Activated T-cell treated with anti-CD3 and anti-CD28 coated beads for 1 hour (primary cell): Measurements from ENCODE around the gene MYDGF.
"Not testable (repeated sequence)": the region's sequence is repeated elsewhere in the genome, so short reads cannot be mapped to it uniquely, and the experiment has no call there.

ENCODE experiments used
- DNase-seq: peaks from one replicate; pipeline ENCODE4 v3.0.0-alpha.2; 2020; ENCODE audit warnings: low read depth

Gene MYDGF

GRCh38 chr19:4669723-4670480, at the start of gene MYDGF:
Gene MYDGF, minus strand, starts transcription at chr19:4670342. Its CDS starts 8 bp downstream, at chr19:4670334.
- DNase-seq = peak; percentile 90

DNA sequence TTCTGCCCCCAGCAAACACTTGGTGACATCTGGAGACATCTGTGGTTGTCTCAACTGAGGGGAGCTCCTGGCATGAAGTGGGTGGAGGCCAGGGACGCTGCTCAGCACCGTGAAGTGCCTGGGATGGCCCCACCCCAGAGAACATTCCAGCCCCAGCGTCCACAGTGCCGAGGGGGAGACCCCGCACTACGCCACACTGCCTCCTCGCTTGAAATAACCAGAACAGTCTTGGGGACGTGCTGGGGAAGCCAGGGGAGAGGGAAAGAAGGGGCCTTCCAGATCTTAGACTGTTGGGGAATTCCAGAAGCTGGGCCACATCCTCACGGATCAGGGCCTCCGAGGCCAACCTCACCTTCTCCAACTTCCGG, 49.3 kb upstream of the MYDGF start:
- no peak for DNase-seq

DNA sequence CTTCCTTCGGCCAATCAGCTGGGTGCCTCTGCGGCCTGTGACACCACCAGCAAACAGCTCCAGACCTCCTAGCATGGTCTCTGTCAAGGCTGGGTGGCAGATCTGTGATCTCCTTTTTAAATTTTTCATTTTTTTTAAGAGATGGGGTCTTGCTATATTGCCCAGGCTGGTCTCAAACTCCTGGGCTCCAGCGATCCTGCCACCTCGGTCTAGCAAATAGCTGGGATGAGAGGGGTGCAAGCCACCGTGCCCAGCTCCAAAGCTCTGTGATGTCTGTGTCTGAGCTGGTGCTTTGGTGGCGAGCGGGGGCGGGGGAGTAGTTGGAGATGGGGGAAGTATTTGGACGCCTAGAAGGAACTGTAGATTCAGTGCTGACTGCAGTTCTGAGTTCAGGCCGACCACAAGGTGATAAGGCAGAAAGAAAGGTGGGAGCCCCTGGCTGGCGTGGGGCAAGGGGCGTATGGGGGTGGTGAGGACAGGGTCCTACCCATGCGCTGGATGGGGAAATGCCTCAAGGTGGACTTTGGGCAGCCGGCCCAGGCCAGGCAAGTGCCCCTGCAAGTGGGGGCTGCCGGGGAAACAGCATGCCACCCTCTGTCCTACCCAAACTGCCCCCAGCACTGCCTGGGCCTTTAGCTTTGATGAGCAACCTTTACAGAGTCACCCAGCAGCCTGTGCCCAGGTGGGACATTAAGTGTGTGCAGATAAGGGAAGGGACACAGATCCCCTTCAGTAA, 48.0 kb upstream of the MYDGF start:
- no peak for DNase-seq

DNA sequence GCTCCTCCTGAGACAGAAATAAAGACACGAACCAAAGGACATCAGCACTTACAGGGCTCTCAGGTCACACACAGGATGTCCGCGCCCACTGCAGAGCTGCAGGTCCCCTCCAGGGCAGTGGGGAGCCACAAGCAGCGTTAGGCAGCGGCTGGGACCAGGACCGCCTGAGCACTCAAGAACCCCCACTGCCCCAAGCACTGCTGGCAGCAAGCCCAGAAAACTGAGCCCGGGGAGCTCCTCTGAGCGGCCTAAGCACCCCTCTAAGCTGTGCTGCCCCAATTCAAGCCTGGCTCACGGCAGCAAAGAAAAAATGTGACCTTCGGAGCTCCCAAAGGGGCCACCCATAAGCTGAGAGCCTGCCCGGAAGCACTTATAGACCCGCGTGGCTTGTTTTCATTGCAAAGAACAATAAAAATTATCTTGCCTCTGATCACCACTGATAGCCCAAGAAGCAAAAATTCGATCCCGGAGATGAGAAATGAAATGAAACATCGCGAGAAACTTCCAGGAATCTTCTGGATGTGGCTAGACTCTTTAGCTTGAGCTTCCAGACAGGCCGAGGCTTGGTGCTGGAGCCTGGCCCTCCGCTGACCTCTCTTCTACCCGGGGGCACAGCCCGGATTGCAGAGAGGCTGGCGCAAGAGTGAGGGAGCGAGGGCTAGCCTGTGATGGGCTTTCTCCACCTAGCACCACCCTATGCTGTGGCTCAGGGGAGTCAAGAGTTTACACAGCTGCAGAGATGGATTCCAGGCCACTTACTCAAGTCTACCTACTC, 47.2 kb upstream of the MYDGF start:
- no peak for DNase-seq

DNA sequence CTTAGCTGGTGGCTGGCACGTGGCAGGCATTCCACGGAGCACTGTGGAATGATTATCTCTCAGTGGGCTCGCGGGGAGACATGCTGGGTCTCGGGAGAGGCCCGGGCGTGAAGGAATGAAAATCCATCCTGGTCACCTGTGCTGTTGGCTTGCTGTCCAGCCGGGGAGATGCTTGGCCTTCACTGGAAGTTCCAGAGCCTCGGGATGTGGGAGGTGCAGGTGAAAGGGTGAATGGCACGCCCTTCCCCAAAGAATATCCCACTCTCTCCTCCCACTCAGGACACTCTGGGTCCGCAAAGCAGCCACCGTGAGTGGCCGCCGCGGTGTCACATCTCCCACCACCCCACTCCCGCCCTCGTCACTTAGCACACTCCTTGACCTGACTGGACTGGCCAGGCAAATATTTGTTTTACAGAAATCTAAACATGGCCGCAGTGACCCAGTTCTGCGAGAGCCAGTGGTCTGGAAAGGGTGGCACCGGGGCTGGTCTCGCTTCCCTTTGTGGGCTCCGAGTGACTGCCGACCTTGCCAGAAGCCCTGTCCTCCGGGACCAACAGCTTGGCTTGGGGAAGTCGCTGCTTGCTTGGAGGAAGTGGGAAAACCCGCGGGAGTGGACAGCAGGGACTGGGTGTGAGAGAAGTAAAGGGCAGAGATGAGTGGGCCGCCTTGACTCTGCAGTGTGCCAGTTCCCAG, 45.5 kb upstream of the MYDGF start:
- DNase-seq = no peak

DNA sequence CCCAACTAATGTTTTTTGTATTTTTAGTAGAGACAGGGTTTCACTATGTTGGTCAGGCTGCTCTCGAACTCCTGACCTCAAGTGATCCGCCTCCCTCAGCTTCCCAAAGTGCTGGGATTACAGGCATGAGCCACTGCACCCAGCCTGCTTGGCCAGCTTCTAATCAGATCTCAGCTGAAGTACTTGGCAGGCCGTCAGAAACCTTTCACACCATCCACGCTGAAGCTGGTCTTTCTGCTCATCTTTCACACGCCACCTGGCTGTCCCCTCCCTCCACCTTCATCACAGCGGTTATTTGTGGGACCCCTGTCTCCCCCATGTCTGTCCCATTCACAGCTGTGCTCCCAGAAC, 45.0 kb upstream of the MYDGF start:
- not testable (repeated sequence) for DNase-seq

- DNase-seq = no peak
Observed at GRCh38 chr19:4714016-4714415, 43.9 kb upstream of the MYDGF start.

- DNase-seq = no peak
Observed at GRCh38 chr19:4713384-4713951, 43.3 kb upstream of the MYDGF start.

GRCh38 chr19:4712771-4713170, 42.6 kb upstream of the MYDGF start:
- no peak for DNase-seq

DNA sequence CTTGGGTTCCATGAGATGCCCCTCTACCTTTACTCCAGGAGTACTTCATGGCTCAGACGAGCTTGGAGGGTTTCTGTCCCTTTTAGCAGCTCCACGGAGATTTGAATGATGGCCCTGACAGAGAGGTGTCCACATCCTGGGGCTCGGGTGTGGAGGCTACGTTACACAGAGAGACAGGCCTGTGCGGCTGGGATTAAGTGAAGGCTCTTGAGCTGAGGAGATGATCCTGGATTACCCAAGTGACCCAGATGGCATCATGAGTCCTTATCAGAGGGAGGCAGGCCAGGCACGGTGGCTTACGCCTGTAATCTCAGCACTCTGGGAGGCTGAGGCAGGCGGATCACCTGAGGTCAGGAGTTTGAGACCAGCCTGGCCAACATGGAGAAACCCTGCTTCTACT, 41.1 kb upstream of the MYDGF start:
- no peak for DNase-seq

DNA sequence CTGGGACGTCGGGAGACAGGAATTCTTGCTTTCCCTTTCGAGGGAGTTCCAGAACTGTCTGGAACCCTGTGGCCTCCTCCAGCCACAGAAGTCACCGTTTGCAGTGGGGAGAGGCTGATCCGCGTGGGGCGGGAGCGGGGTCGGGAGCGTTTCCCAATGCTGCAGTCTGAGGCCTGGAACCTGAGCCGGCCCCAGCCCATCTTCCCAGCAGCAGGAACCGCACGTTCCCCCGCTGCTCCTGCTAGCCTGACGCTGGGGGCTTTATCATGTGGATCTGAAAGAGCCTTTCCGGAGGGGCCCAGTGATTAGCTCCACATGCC, 40.1 kb upstream of the MYDGF start:
- DNase-seq = no peak

- no peak for DNase-seq
Observed at GRCh38 chr19:4709440-4710280, 39.5 kb upstream of the MYDGF start.

- DNase-seq = no peak
Observed at GRCh38 chr19:4707956-4708650, 38.0 kb upstream of the MYDGF start.

DNA sequence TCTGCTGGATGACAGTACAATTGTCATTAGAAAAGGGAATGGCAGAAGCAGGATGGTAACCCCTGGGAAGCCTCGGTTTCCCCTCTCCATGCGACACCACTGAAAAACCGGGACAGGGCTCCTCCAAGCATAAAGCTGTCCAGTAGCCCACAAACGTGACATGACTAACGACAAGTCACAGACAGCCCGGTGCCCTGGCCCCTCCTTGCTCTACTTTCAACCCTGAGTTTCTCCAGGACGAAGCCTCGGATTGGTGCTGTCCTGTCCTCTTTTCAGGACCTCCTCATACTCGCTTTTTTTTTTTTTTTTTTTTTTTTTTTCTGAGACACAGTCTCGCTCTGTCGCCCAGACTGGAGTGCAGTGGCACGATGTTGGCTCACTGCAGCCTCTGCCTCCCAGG, 37.2 kb upstream of the MYDGF start:
- no peak for DNase-seq

DNA sequence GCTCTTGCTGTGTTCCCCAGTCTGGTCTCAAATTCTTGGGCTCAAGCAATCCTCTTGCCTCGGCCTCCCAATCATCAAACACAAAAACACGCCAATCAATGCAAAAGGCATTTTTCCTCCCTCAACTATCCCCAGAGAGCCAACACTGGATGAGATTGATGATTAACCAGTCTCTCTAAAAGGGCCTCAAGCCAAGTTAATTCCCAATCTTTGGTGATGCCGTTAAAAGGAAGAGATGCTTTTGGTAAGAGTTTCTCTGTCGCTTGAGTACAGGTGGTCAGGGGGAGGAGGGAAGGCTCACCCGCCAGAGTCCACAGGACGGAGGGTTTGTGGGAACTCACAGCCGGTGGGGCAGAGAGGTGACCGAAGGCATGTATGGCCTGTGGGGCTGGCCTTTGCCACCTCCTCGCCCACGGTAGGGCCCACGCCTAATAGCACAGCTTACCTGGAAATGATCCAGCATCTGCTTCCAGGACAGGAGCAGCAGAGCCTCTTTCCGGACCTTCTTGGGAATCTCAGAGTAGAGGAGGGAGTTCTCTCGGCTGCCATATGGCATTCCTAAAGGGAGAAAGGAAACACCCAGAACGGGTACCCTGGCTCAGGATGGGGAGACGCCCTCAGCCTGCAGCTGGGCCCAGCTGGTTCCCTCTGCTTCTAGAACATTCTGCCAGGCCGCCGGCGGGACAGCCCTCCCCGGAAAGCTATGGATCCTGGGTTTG, 35.4 kb upstream of the MYDGF start:
- DNase-seq = no peak

DNA sequence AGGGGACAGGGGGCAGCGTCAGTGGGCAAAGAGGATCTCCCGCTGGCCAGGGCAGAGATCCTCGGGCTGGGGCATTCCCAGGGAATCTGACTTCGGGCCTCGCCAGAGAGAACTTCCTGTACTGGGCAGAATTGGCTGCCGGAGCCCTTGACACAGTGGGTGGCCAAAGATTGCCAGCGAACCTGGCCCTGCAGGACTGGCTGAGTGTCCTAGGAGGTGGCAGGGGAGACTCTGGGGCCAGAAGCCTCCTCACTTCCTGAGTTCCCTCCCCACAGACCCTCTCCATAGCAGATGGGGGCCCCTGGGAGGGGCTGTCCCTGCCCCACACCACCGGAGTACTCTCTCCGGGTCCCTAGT, 34.2 kb upstream of the MYDGF start:
- DNase-seq = no peak

DNA sequence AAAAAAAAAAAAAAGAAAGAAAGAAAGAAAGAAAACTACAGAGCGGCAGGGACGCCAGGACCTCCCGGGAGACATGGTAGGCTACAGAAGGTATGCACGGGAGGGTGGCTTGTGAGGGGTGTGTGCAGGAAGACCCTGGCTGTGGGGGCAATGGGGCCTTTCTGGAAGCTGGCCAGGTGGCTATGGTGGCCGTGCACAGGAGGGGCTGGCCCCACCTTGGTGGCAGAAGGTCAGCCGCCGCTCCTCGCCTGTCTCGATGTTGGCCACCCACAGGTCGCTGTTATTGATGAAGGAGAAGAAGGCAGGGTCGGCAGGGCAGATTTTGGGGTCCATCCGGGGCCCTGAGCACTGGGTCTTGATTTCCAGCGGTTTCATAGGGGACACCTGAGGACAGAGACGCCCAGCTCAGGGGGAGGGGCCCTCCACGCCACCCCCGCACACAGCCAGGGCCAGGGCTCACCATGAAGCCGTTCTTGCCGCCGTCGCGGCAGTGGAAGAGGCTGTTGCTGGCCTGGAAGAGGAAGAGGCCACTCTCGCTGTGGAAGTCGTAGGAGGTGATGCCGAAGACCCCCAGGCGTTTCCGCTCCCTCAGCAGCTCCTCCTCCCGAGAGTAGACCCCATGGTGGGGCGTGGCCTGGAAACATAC, 33.7 kb upstream of the MYDGF start:
- DNase-seq = no peak

- DNase-seq = no peak
Observed at GRCh38 chr19:4702764-4703163, 32.6 kb upstream of the MYDGF start.

DNA sequence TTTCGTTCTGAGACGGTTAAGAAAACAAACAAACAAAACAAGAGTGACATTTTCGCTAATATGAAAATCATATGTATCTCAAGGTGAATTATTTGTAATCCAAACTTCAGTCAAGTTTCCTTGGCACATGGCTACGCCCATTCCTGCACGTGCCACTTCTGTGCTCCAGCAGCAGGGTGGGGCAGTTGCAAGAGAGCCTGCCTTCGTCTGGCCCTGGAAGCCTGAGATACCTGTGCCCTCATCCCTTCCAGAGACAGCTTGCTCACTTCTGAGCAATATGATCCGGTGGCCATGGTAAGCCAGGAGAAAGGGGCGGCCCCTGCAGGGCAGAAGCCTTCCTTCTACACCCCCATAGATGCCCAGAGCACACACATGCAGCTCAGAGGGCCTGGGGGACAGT, 31.4 kb upstream of the MYDGF start:
- DNase-seq = no peak

DNA sequence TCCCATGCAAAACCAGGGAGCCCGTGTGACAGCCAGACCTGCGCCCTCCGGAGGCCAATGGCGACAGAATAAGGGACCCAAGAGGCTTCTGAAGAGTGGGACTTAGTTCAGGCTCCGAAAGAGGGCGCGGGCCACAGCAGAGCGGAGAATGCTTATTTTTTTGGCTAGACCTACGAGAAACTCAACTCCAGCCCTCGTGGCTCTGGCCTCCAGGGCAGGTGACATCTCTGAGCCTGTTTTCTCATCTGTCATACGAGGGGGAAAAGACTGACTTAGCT, 30.5 kb upstream of the MYDGF start:
- DNase-seq = no peak
